Spinal cord (tissue), 10 donors: ENCODE data around the gene SETD1B. TPM values are rescaled to one million over a fixed set of nuclear protein-coding genes. Genes with fewer than 3 reads are reported as not detected.

Experiments used
- DNase-seq, 6 donors: peaks; one replicate each; pipeline versions ENCODE4 v3.0.0 to v3.0.0-alpha.2; 2013 to 2015; ENCODE audit warnings: low spot score in 6 of 6, low read depth in 4 of 6
- H3K27ac ChIP-seq: one replicate; pipeline ENCODE4 v1.5.1; 2013; ENCODE audit warnings: low read depth, low read length, control low read depth
- H3K27me3 ChIP-seq: one replicate; pipeline ENCODE4 v1.6.1; 2013; ENCODE audit warnings: low read length; ENCODE audit not compliant: control insufficient read depth, insufficient read depth
- H3K36me3 ChIP-seq: one replicate; pipeline ENCODE4 v1.6.1; 2013; ENCODE audit warnings: low read length; ENCODE audit not compliant: control insufficient read depth, insufficient read depth
- H3K4me1 ChIP-seq: one replicate; pipeline ENCODE4 v1.6.1; 2013; ENCODE audit warnings: low read length; ENCODE audit not compliant: control insufficient read depth, insufficient read depth
- H3K4me3 ChIP-seq: one replicate; pipeline ENCODE4 v1.5.1; 2013; ENCODE audit warnings: low read depth, low read length, control low read depth
- H3K9me3 ChIP-seq: one replicate; pipeline ENCODE4 v1.6.1; 2013; ENCODE audit warnings: low read length; ENCODE audit not compliant: control insufficient read depth, insufficient read depth
- WGBS: methylation state at CpG from one replicate; pipeline ENCODE4 v1.1.5; 2013; ENCODE audit warnings: missing lambda C conversion rate; ENCODE audit not compliant: insufficient coverage; 5-methylcytosine and 5-hydroxymethylcytosine counted together
- polyA plus RNA-seq, 2 donors: library from polyadenylated mRNA; unstranded; fragments of 120-200 nt; gene quantifications; one replicate each; pipeline ENCODE4 v1.2.1, GENCODE V29; 2013; ENCODE audit not compliant: insufficient read length in 2 of 2
- total RNA-seq, 2 donors: library from RNA; depleted of rRNA in 1 of 2; stranded (reverse); fragments of 120-200 nt in 1 of 2; fragments of >200 nt in 1 of 2; gene quantifications; one replicate each; pipeline versions ENCODE4 v1.2.3 to v1.2.4, GENCODE V29; 2013 to 2014
- donor health status: healthy.

Gene SETD1B
- total and polyA plus RNA-seq, 4 donors, result 4.1 to 19.0 (median 11.7) TPM

DNA sequence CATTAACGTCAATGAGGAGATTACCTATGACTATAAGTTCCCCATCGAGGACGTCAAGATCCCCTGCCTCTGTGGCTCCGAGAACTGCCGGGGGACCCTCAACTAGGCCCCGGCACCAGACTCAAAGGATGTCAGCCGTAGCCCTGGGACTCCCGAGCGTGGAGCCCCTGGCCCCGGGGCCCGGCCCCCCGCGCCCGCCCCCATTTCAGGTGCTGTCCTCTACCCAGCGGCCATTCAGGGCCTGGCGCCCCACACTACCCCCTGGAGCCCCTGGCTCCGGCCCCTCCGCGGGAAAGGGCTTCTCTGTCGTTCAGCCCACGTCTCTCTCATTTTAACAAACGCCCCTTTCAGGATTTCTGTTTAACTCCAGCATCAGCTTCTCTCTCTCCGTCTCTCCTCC, 26.3 kb downstream of the SETD1B start:
- Histone ChIP-seq H3K27me3 (no peaks in the 10 kb centered on the region), H3K9me3 (no peaks in the 10 kb centered on the region), H3K27ac (no peak overlapping the region), H3K36me3 (peaks cover 68% of the 10 kb centered on the region), H3K4me3 (no peak overlapping the region), H3K4me1 (peaks cover 12% of the 10 kb centered on the region)
- no peak for DNase-seq
- 81% methylated on average over 22 of the region's 23 CpGs for WGBS

DNA sequence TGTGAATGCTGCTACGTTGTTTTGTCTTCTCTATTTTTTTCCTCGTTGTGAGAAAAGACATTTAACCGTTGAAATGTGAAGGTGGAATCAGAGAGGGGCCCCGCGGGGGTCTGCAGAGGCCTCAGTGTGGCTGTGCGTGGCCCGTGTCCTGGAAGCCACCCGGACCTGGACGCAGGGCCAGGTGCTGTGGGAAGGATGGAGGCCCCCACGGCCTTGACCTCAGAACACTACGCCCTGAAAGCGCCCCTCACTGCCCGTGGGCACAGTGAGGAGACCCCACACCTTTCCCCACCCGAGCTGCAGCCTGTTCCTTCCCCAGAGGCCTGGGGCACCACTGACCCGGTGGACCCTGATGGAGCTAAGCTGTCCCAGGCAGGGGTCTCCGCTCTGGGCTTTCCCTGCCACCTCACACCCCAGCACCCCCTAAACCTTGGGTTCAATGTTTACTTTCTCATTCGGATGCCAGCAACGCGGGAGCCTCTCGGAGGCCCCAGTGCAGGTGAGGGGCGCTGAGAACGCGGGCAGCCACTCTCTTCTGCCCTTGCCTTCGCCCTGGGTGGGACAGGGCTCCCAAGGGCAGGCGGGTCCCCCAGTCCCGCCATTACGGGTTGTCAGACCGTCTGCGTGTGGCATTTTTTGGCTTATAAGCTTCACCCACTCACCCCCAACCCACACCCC, 26.9 kb downstream of the SETD1B start:
- Histone ChIP-seq H3K4me1 (peaks cover 12% of the 10 kb centered on the region), H3K36me3 (peaks cover 62% of the 10 kb centered on the region), H3K4me3 (no peak overlapping the region), H3K27ac (no peak overlapping the region), H3K27me3 (no peaks in the 10 kb centered on the region), H3K9me3 (no peaks in the 10 kb centered on the region)
- WGBS, result 92% methylated on average over 26 of the region's 29 CpGs
- DNase-seq, result no peak

DNA sequence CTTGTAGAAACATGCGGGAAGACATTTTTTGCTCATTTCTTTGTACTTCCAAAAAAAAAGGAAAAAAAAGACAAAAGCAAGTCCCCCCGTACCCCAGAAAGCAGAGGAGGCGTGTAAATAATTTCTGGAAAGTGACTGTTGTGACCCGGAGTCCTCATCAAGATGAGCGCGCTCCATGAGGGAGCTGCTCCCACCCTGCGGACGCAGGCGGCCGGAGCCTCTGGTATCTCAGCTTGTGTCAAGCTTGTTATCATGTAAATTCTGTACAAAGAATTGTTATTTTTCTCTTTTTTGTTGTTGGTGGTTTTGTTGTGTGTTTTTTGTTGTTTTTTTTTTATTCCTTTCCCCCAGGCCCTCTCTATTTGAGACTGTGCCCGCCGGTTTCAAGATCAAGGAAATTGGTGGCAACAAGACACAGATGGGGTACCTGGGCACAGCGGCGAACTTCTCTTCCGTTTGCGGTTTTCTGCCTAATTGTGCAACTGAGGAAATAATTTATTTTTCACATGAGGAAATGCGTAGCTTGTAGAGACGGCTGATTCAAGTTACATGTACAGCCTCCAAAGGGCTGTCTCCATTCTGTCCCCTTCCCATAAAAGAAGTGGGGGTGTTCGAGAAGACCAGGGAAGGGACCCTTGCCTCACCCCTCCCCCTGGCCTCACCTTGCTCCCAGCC, 27.9 kb downstream of the SETD1B start:
- Histone ChIP-seq H3K4me1 (peaks cover 12% of the 10 kb centered on the region), H3K9me3 (no peaks in the 10 kb centered on the region), H3K4me3 (no peak overlapping the region), H3K36me3 (peaks cover 53% of the 10 kb centered on the region), H3K27ac (no peak overlapping the region), H3K27me3 (no peaks in the 10 kb centered on the region)
- no peak for DNase-seq
- 96% methylated on average over 5 of the region's 19 CpGs for WGBS

DNA sequence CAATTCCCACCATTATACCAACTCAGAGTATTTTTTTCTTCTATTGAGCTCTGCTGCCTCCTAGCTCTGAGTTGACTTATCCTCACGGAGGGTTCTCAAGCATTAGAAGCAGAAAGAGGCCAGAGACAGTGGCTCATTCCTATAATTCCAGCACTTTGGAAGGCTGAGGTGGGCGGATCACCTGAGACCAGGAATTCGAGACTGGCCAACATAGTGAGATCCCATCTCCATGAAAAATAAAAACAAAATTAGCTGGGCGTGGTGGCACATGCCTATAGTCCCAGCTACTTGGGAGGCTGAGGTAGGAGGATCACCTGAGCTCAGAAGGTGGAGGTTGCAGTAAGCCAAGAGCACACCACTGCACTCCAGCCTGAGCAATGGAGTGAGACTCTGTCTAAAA, 33.9 kb downstream of the SETD1B start:
- H3K27me3 ChIP-seq, result no peaks in the 10 kb centered on the region
- no peaks in the 10 kb centered on the region for H3K36me3 ChIP-seq
- no peak for DNase-seq
- no peaks in the 10 kb centered on the region for H3K9me3 ChIP-seq
- H3K4me3 ChIP-seq, result no peak overlapping the region
- 43% methylated on average over 2 of the region's 4 CpGs for WGBS
- H3K4me1 ChIP-seq, result peaks cover 18% of the 10 kb centered on the region
- H3K27ac ChIP-seq, result no peak overlapping the region

DNA sequence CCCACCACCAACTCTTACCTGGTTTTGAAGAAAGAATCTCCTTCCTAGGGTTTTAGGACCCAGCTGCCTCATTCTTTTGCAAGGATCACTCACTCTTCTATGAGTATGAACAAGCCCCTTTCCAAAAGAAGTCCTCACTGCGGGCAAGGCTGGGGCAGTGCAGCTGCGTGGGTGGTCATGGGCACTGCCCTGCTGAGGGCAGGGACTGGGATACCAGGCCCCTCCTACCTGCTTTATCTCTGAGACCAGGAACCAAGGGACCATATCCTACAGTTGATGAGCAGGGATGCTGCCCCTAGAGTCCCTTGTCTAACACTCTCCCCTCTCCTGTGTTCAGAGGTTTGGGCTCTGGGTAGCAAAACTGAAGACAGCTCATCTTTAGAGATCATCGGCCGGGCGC, 34.3 kb downstream of the SETD1B start:
- no peaks in the 10 kb centered on the region for H3K36me3 ChIP-seq
- no peaks in the 10 kb centered on the region for H3K27me3 ChIP-seq
- no peak for DNase-seq
- no peaks in the 10 kb centered on the region for H3K9me3 ChIP-seq
- peaks cover 18% of the 10 kb centered on the region for H3K4me1 ChIP-seq
- WGBS, result 86% methylated on average over 3 of the region's 5 CpGs
- H3K4me3 ChIP-seq, result no peak overlapping the region
- H3K27ac ChIP-seq, result no peak overlapping the region

DNA sequence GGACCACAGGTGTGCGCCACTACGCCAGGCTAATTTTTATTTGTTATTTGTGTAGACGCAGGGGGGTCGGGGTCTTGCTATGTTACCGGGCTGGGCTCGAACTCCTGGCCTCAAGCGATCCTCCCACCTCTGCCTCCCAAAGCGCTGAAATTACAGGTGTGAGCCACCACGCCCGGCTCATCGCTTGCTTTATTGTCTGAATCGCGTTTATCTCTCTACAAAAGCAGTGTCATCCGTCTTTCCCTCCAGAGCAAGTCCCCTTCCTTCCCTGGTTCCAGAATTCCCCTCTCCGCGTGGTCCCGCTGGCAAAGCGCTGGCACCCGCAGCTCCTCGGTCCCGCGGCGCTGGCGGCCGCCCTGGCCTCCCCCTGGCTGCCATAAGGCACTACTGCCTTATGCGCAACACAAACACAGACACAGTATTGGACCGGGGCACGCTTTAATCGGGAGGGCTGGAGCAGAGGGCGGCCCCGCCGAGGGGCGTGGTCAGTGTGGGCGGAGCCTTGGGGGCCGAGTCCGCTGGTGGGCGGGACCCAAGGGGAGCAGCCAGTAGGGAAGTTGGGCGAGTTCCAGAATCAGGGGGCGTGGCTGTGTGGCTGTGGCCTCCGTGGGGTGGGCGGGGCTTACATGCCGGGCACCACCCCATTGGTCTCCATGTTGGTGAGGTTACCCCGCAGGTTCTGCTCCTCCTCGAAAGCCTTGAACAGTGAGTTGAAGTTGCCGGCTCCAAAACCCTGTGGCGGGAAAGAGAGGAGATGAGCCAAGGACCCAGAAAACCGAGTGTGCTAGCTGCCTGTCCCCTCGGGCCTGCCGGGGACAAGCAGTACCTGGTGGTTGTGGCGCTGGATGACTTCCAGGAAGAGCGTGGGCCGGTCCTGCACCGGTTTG, 35.5 kb downstream of the SETD1B start:
- Histone ChIP-seq H3K27me3 (no peaks in the 10 kb centered on the region), H3K9me3 (no peaks in the 10 kb centered on the region), H3K27ac (no peak overlapping the region), H3K36me3 (no peaks in the 10 kb centered on the region), H3K4me3 (peak overlapping the region; percentile 56), H3K4me1 (peaks cover 18% of the 10 kb centered on the region)
- DNase-seq, result peak; percentile 77 to 99 (median 91)
- WGBS, result 8% methylated on average over 47 of the region's 53 CpGs

DNA sequence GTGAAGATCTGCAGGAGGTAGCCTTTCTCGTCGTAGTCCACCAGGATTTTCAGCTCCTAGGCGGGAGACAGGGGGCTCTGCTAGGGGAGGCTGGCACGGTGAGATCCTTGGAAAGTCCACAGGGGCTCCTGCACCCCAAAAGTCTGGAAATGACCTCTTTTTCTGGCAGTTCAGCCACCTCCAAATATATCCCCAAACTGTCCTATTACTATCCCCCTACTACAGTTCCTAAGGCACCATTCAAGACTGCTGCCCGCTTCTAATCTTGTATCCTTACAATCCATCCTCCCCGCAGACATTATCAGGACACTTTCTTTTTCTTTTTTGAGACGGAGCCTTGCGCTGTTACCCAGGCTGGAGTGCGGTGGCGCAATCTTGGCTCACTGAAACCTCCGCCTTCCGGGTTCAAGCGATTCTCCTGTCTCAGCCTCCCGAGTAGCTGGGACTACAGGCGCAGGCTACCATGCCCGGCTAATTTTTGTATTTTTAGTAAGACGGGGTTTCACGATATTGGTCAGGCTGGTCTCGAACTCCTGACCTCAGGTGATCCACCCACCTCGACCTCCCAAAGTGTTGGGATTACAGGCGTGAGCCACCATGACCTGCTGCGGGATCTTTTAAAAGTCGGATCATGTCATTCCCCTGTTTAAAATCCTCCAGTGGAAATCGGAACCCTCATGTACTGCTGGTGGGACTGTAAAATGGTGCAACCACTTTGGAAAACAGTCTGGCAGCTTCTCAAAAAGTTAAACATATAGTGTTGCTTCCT, 36.4 kb downstream of the SETD1B start:
- DNase-seq, result no peak
- WGBS, result 74% methylated on average over 20 of the region's 24 CpGs
- Histone ChIP-seq H3K27me3 (no peaks in the 10 kb centered on the region), H3K4me1 (peaks cover 18% of the 10 kb centered on the region), H3K36me3 (no peaks in the 10 kb centered on the region), H3K27ac (no peak overlapping the region), H3K4me3 (peak overlapping the region; percentile 56), H3K9me3 (no peaks in the 10 kb centered on the region)

DNA sequence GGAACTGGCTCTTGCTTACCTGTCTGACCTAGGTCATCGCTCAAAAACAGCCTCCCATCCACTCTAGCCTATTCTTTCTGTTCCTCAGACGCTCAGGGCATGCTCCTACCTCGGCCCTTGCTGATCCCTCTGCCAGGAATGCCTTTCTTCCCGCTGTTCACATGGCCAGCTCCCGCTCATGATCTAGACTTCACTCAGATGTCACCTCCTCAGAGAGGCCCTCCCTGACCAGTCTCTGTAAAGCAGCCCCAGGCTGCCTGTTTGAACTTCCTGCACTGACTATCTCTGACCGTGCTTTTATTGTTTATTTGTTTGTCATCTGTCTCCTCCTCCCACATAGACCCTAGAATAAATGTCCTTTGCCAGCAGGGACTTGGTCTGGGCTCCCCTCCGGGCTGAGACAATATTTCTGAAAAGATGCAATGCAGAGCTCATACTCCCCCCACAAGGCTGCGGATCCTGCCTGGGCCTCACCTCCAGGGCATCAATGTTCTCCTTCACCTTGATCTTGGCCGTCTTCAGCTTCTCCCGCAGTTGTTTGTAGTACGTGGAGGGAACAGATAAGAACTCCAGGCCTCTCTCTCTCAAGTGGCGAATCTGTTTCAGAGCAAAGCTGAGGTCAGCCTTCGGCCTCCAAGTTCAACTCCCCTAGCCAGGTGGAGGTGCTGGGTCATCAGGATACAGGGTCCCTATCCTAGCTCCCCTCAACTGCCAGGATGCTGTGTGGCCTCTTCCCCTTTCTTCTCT, 39.6 kb downstream of the SETD1B start:
- WGBS, result 77% methylated on average over 11 of the region's 13 CpGs
- H3K9me3 ChIP-seq, result no peaks in the 10 kb centered on the region
- DNase-seq, result no peak
- H3K27me3 ChIP-seq, result no peaks in the 10 kb centered on the region
- H3K4me1 ChIP-seq, result peaks cover 18% of the 10 kb centered on the region
- no peak overlapping the region for H3K27ac ChIP-seq
- H3K4me3 ChIP-seq, result no peak overlapping the region
- H3K36me3 ChIP-seq, result no peaks in the 10 kb centered on the region

DNA sequence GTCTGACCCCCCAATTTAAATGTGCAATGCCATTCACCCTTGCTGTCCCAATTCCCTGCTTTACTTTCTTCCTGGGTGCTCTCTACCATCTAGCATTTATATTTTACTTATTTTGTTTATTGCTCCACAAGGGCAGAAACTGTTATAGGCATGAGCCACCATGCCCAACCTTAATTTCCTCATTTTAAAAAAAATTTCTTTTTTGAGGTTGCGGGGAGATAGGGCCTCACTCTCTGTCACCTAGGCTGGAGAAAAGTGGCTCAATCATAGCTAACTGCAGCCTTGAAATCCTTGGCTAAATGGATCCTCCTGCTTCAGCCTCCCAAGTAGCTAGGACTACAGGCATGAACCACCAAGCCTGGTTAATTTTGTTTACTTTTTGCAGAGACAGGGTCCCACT, 41.9 kb downstream of the SETD1B start:
- no peaks in the 10 kb centered on the region for H3K9me3 ChIP-seq
- H3K27ac ChIP-seq, result no peak overlapping the region
- 100% methylated on average over 1 of the region's 1 CpG for WGBS
- H3K4me3 ChIP-seq, result no peak overlapping the region
- H3K36me3 ChIP-seq, result no peaks in the 10 kb centered on the region
- no peaks in the 10 kb centered on the region for H3K4me1 ChIP-seq
- no peaks in the 10 kb centered on the region for H3K27me3 ChIP-seq
- no peak for DNase-seq
